ENCODE data around the gene CDH4.

Gene CDH4

DNA sequence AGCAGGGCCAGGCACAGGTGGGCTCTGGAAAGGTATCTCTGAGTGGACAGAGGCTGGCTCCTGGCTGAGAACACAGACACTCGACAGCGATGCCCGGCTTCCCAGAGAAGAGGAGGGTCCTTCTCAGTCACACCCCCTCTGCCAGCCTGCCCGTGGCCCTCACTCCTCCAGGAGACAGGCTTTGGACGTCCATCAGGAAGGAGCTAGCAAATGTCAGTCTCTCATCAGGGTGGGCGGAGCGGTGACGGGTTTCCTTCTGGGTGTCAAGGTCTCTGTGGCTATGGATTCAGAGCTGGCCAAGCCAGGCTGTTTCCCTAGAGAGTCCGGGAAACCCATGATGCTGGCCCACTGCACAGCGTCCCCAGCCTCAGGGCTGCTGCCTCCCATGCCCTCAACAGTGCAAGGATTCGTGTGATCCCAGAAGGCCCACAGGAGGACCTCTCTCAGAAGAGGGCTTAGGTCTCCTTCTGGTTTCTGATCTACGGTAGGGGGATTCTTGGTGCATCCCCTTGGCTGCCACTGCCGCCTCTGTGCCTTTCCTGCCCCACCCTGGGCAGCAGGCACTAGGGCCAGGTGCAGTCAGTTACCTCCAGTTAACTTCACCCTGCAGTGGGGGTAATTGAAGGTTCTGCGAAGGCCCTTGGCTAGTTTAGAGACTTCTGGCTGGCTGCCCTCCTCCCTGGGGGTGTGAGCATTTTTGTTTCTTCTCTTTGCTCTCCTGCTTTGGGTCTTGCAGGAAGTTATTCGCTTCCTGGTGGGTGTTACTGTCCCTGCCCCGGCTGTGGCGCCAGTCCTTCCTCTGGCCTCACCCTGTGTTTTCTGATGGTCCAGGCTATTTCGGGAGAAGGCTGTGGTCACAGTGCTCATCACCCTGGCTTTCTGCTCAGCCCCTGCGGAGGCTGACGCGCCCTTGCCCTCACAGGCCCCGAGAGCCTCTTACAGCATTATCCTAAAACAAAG lies 80.2 kb downstream of the CDH4 start:
- DNase-seq (ENCODE audit: extremely low spot score): no peak
- ChIA-PET POLR2A (no interaction called here), CTCF (no interaction called here)
- TF ChIP-seq, protein P1, sequence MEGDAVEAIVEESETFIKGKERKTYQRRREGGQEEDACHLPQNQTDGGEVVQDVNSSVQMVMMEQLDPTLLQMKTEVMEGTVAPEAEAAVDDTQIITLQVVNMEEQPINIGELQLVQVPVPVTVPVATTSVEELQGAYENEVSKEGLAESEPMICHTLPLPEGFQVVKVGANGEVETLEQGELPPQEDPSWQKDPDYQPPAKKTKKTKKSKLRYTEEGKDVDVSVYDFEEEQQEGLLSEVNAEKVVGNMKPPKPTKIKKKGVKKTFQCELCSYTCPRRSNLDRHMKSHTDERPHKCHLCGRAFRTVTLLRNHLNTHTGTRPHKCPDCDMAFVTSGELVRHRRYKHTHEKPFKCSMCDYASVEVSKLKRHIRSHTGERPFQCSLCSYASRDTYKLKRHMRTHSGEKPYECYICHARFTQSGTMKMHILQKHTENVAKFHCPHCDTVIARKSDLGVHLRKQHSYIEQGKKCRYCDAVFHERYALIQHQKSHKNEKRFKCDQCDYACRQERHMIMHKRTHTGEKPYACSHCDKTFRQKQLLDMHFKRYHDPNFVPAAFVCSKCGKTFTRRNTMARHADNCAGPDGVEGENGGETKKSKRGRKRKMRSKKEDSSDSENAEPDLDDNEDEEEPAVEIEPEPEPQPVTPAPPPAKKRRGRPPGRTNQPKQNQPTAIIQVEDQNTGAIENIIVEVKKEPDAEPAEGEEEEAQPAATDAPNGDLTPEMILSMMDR (IDR thresholded peaks at IDR 0.05; ENCODE audit: control extremely low read depth, extremely low read depth, low read depth, missing control alignments): no peak

DNA sequence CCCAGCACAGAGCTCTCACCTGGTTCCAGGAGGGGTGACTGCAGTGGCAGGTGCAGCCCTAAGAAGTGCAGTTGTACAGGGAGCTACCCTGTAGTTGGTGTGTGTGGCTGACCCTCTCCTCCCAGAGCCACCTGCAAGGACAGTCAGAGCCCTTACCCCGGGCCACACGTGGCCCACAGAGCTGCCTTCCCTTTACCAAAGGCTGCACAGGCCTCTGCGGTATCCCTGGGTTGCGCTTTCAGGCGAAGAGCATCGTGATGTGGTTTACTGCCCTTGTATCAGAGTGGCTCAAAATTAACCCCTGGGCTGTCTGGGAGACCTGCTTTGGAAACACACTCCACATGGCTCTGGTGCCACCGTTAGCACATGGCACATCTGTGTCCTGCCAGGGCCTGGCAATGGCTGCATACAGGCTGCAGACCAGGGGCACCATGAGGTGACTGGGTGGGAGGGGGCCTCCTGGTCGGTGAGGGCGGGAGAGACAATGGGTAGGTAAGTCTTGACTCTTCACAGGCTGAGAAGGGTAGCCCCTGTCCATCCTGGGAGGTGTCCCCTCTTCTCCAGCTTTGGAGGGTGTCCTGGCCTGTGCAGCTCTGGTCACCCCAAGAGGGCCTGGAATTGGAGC lies 81.5 kb downstream of the CDH4 start:
- POLR2A ChIA-PET: no interaction called here
- CTCF ChIA-PET: no interaction called here

DNA sequence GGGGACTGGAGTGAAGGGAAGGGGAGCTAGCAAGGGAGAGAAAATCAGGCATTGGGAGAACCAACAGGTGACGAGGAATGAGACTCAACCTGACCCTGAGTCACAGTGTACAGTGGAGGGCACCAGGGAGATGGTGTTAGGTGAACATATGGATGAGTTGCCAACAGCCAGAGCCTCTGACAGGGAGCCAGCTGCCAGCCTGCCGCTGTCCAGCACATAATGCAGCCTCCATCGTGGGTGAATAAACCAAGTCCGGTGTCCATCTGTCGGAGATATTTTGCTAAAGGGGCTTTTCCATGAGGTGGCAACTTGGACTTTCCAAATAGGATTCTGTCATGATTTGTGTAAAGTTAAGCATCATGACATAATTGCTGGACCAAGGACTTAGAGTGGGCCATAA lies 88.1 kb downstream of the CDH4 start:
- DNase-seq (ENCODE audit: extremely low spot score): no peak
- ChIA-PET CTCF (no interaction called here), POLR2A (no interaction called here)
- TF ChIP-seq, protein P1 (IDR thresholded peaks at IDR 0.05; ENCODE audit: control extremely low read depth, extremely low read depth, low read depth, missing control alignments): no peak

More for the DNA sequence above, 81.5 kb downstream of the CDH4 start:
- TF ChIP-seq, protein P1 (IDR thresholded peaks at IDR 0.05; ENCODE audit: control extremely low read depth, extremely low read depth, low read depth, missing control alignments): no peak
- no peak for DNase-seq (ENCODE audit: extremely low spot score)

DNA sequence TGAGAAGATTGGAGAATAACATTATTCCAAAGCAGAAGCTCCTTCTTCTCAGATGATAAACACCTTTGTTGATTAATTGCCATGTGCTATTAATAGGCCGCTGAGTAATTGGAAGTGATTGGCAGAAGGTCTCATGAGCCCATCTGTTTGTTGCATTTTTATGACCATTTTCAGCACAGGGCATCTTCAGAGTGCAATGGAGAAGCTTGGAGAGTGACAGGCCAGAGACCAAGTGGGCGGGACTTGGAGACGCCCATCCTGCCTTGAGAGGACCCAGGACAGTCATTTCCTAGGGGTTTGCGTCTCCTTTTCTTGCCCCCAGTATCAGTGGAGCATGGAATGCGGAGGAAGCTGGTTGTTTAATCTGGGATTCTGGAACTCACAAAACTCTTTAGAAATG lies 89.5 kb downstream of the CDH4 start:
- ChIA-PET CTCF (no interaction called here), POLR2A (no interaction called here)
- no peak for DNase-seq (ENCODE audit: extremely low spot score)
- TF ChIP-seq, protein P1 (IDR thresholded peaks at IDR 0.05; ENCODE audit: control extremely low read depth, extremely low read depth, low read depth, missing control alignments): no peak

DNA sequence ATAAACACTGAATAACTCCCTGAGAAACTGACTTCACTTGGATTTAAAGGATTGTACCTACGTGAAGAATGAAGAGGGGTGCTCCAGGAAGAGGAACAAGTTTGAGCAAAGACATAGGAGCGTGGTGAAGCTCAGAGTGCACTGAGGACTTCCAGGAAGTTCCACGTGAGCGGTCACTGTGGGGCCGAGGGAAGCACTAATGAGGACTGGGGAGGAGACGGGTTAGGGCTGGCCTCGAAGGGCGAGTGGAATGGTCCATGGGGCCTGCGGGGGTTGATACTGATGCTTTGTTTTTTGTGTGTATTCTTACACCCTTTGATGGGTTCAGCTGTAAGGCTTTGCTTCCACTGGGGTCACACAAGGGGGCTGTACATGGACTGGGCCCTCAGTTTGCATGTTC lies 91.9 kb downstream of the CDH4 start:
- CTCF ChIA-PET: no interaction called here
- TF ChIP-seq, protein P1 (IDR thresholded peaks at IDR 0.05; ENCODE audit: control extremely low read depth, extremely low read depth, low read depth, missing control alignments): no peak
- no peak for DNase-seq (ENCODE audit: extremely low spot score)
- POLR2A ChIA-PET: no interaction called here

DNA sequence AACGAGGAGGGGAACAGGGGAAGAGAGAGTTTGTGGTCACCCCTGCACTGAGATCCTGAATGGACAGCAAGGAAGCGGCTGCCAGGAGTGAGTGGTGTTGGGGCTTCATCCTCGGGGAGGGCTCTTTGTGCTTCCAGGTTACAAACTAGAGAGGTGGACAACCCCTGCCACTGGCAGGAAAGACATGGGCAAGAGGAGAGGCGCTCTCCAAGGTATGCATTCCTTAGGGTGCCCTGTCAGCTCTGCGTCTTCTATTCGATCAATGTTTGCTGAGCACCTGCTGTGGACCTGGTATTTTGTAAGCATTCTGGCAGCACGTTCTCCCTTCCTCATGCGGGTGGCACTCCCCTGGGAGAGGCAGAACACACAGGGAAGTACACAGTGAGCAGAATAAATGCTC lies 93.6 kb downstream of the CDH4 start:
- no peak for DNase-seq (ENCODE audit: extremely low spot score)
- ChIA-PET CTCF (no interaction called here), POLR2A (no interaction called here)
- TF ChIP-seq, protein P1 (IDR thresholded peaks at IDR 0.05; ENCODE audit: control extremely low read depth, extremely low read depth, low read depth, missing control alignments): no peak
